GM18907 (cell line): ENCODE measurements around the gene FAM20C.
"Not testable (repeated sequence)": the region's sequence is repeated elsewhere in the genome, so short reads cannot be mapped to it uniquely, and the experiment has no call there.

Experiments used
- ATAC-seq: cut with Tn5 transposase; IDR thresholded peaks from one replicate; pipeline ENCODE4 v1.9.1; 2021; ENCODE audit warnings: mild to moderate bottlenecking, moderate library complexity; ENCODE audit not compliant: unreplicated experiment

Gene FAM20C

DNA sequence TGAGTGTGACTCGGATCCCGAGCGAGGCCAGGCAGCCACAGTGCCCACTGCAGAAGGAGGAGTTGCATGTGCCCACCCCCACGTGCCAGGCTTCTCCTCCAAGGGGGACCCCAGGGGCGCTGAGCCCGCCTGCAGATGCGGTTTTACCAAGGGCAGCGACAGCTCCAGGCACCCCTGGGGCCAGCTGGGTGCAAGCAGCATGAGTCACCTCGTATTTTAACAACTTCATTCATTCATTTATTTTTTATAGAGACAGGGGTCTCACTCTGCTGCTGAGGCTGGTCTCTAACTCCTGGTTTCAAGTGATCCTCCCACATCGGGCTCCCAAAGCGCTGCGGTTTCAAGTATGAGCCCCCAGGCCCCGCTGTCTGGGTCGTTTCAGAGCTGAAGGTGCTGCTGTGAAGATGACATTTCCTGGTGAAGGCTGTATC lies 96.3 kb downstream of the FAM20C start:
- no peak for ATAC-seq

DNA sequence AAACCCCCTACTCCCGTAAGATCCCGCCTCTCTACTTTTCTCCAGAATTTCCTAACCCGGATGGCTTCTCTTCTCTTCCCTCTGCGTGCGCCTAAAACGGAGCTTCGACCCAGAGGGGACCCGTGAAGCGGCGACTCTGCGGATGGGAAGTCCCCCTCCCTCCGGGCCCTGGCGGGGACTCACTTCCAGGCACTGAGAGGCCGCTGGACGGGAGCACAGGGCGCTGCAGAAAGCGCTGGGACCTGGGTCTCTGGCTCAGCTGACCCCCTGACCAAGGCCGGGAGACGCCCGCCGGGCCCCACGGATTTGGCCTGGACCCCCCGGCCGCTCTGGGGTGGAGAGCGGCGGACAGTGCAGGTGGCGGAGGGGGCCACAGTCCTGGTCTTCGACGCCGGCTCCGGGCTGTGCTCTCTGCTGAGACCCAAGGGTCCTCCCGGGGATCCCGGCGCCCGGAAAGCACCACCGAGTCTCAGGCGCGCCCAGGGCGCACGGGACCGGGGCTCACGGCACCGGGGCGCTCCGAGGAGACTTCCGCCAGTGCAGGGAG lies 96.9 kb downstream of the FAM20C start:
- no peak for ATAC-seq

DNA sequence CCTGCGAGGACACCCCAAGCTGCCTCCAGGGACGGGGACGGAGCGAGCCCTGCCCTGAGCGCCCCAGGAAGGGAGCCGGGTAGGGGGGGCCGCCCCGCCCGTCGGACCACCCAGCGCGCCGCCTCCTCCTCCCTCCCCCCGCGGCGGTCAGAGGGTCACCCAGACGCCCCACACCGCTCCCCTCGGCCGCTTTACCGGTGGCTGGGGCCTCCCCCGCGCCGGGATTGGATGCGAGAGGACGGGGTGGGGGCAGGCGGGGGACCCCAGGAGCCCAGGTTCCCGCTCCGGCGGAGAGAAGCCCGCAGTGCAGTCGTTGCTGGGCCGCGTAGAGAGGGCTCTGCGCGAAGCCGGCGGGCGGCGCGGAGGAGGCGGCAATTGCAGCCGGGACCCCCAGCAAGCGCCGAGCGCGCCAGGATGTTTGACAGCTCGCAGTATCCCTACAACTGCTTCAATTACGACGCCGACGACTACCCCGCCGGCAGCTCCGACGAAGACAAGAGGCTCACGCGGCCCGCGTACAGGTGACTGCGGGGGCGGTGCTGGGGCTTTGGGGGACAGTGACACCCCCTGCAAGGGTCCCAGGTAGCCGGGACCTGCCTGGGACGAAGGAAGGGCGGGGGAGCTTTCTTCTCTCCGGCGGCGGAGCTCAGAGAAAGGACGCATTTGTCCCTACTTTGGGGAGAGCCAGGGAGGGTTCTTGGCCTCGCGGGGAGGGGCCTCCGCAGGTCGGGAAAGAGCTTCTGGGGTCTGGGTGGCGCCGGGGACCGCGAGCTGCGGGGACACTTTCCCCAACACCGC lies 97.6 kb downstream of the FAM20C start, which contains the start of gene FOXL3:
FOXL3 (plus strand) TSS at position 415 of the 798 bp plus-strand sequence; CDS start at position 415, 0 bp downstream.
- ATAC-seq: no peak

DNA sequence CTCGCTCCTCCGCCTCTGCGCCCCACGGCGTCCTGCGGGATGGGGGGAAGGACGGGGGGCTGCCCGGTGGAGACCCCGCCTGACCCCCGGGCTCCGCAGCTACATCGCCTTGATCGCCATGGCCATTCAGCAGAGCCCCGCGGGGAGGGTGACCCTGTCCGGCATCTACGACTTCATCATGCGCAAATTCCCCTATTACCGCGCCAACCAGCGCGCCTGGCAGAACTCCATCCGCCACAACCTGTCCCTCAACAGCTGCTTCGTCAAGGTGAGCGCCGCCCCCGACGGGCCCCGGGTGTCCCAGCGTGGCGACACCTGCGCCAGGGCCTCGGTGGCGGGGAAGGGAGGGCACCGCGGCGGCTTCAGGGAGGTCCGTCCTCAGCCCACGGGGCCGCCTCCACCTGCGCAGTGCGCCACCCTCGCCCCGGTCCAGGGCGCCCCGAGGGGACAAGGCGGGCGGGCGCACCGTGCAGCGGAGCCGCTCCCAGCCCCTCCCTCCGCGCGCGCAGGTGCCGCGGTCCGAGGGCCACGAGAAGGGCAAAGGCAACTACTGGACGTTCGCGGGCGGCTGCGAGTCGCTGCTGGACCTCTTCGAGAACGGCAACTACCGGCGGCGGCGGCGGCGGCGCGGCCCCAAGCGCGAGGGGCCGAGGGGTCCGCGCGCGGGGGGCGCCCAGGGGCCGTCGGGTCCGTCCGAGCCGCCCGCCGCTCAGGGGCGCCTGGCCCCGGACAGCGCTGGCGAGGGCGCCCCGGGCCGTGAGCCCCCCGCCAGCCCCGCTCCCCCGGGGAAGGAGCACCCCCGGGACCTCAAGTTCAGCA lies 98.4 kb downstream of the FAM20C start:
- ATAC-seq: no peak

DNA sequence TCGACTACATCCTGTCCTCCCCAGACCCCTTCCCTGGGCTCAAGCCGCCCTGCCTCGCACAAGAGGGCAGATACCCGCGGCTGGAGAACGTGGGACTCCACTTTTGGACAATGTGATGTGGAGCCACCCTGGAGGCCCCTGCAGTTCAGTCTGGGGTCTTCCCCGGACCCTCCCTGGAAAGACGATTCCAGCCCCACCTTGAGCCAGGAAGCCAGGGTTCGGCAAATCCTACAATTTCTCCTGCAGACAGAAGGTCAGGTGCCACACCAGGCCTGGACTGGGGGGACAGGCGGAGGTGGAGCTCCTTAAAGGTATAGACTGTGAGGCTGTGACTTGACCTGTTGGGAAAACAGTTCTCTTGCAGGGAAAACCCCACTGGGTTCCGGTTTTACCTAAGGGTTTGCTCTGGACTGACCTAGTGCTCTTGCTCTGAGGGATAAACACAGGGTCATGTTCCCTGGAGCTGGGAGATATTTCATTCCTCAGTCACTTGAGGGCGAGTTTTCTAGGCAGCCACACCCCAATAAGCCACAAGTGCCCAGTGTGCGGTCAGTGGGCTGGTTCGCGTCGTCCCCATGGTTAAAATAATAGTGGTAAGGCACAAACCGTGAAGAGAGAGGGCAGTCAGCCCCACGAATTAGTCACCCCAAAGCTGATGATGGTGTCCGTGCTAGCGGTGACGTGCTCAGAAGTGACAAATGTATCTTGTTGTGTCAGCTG lies 99.2 kb downstream of the FAM20C start:
- ATAC-seq: no peak

DNA sequence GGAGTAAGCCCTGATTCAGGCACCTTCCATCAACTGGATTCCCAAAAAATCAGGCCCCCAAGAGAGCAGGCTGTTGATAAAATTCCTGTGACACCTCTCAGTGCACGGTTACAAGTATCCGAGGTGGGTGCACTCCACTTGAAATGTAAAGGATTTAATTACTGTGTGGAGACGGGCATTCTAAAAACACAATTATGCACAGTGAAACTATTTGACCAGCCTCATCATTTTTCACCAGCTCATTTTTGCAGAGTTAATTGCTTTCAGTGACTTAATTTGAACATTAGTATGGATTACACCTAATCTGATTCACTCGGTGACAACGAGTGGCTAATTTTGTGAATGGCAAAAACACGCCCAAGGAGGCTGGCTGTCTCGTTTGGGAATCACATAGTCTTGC lies 99.9 kb downstream of the FAM20C start:
- ATAC-seq: no peak

DNA sequence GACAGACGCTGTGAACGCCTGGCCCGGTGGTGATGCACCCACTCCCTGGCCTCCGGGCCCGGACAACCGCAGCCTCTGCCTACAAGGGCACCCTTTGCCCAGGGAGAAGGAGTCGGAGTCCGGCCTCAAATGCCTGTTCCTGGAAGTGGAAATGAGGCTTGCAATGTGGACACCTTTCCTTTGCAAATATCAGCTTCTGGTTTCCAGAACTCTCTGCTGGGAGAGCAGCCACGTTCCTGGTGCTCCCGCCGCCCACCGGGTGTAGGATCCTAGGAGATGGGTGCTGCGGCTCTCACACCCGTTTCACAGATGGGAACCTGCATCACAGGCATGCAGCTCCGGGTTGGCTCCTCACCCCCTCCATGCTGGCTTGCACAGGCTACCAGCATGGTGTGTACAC lies 100.5 kb downstream of the FAM20C start:
- no peak for ATAC-seq

DNA sequence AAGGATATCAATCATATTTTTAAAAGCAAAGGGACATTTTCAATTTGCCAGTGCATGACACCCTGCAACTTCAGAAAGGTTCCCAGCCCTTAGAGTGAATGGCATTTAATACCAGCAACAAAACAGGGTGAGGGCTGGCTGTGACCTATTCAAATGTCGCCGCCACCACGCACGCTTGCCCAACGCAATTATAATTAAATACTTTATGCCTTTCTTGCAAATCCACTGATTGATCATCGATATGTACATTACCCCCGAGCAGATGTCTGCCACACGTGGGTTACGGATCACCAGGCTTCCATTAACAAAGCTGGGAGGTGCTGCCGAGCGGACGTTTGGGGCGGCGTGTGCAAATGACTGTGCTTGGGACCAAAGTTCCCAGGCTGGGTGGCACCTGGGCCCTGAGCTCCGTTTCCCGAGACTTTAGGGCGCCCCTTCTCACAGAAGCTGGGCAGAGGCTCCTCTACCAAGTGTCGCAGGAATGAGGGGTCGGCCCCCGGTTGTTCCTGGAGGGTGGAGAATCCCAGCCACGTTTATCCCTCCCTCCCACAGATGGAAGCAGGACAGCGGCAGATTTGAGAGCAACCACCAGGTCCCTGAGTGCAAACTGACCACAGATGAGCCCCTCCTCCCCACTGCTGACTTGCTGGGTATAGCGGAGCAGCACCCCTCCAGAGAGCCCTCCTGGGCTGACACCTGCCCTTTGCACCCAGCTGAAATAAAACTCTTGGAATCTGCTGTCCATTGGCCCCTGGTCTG lies 101.5 kb downstream of the FAM20C start:
- ATAC-seq: no peak

DNA sequence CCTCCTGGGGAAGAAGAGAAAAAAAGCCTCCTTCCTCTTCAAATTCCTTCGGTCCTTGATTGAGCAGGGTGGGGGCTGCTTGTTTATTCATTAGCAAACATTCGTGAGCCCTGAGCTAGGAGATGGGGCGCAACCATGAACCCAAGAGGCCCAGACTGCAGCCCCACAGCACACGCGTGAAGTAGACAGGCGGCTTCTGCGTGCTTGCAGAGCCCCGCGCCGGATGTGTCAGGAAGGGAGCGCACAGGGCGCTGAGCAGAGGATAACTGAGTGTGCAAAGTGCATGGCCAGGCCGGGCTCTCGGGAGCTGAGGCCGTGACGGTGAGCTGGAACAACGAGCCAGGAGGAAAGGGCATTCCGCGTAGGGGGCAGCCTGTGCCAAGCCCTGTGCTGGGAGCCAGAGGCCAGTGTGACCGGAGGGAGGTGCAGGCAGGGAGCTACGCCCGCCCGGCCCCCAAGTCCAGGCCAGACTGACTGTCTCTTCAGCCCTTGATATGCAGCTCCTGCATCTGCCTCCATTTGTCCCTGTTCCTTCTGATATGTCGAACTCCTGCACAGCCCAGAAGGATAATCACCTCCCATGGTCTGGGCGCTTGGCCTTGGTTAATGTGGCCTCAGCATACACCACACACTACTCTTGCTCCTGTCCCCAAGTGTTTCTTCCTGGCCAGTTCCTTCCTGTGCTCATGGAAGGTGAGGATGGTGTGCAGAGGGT lies 102.2 kb downstream of the FAM20C start:
- ATAC-seq: no peak

DNA sequence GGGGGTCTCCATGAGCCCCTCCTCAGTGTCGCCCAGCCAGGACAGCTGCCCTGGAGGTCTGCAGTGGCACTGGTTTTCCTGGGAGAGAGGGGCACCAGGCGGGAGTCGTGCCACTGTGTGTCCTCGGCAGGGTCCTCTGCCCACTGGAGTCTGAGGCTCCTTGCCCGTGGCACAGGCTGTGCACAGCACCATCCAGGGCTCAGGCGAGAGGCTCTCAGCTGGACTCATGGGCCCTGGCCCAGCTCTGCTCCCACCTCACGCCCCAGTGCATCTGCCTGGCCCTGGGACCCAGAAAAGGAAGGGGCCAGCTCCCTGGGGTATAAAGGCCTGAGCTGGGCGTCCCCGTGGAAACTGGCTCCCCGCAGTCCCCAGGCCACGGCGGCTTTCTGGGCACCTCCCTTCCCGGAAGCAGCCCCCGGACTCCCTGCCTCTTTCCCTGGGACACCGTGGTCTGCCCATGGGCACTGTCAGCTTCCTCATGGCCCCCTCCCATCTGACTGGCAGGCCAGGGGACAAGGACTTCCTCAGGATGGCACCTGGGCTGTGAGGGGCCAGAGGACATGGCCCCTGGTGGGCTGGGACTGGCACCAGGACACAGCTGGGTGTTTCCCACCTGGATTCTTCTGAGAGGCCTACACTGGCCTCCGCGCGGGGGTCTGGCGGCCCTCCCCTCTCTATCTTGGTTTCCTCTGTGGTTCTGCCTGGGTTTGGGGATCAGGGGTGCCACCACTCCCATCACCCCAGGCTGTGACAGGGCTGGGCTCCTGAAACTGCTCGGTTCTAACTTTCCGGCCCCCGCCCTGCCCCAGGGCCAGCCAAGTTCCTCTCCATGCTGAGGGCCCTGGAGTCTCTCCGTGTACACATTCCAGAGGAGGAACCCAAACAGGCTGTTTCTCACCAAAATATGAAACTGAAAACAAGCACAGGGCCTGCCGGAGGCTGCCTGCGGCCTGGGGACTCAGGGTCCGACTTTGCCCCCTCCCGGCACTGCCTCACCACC lies 103.1 kb downstream of the FAM20C start:
- no peak for ATAC-seq

DNA sequence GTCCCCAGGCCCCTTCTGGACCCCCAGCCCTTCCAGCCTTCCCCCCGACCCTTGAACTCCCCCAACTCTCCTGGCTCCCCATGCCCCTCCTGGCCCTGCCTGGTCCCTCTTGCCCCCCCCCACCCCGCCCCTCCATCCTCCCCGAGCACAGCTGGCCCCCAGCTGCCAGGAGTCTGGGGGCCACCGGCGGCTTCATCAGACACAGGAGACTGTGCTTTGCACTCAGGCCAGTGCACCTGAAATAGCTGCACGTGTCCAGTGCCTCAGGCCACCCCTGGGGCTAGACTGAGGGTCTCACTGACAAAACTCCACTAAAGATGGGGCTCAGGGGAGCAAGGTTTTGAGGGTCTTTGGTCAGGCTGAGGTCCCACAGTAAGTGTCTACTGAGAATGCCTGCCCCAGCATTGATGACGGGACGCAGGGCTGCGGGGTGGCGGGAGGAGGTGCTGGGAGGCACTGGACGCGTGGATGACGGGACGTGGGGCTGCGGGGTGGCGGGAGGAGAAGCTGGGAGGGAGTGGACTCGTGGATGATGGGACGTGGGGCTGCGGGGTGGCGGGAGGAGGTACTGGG lies 104.1 kb downstream of the FAM20C start:
- no peak for ATAC-seq

DNA sequence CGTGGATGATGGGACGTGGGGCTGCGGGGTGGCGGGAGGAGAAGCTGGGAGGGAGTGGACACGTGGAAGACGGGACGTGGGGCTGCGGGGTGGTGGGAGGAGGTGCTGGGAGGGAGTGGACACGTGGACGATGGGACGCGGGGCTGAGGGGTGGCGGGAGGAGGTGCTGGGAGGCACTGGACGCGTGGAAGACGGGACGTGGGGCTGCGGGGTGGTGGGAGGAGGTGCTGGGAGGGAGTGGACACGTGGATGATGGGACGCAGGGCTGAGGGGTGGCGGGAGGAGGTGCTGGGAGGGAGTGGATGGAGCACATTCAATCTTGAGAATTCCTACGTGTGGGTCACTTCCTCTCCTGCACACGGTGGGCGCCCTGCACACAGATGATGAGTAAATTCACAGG lies 104.8 kb downstream of the FAM20C start:
- ATAC-seq: not testable (repeated sequence)

DNA sequence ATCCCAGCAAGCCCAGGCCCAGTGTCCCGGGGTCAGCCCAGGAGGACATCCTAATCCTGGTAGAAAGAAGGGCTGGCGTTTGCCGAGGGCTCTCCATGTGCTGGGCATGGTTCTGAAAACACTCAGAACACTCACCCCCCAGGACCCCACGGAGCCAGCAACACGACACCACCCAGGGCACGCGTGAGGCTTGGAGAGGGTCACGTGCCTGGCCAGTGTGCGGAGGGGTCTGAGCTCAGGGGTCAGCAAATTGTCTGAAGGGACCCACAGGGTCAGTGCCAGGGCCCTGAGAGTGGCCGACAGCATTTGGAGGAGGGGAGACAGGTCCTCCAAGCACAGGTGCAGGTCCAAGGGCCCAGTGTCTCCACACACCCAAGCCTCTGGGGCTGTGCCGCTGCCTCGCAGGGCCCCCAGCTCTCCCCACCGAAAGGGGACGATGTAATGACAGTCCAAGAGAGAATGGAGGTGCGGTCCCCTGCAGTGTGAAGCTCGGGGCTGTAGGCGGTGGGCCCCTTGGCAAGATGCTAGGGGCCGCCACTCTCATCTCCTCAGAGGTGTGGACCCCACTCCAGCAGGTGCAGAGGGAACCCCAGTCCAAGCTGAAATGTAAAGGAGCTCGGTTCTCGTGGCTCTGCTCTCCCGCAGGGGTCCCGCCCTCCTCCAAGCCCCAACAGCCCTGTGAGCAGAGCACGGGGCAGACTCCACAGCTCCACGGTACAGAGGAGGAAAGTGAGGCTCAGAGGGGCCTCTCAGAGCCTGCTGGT lies 105.4 kb downstream of the FAM20C start:
- no peak for ATAC-seq

DNA sequence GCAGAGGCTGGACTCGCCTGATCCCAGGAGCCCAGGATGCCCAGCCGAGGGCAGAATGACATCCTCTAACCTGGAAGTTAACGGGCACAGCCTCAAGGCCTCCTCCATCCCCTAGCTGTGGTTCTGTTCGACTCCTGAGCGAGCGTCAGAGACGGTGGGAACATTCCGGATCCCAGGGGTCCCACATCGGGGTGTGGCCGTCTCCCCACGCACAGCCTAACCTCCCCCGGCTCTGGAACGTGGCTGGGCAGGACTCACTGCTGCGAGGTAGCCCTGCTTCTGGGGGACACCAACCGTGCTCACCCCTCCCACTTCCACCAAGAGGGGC lies 106.0 kb downstream of the FAM20C start:
- ATAC-seq: no peak

DNA sequence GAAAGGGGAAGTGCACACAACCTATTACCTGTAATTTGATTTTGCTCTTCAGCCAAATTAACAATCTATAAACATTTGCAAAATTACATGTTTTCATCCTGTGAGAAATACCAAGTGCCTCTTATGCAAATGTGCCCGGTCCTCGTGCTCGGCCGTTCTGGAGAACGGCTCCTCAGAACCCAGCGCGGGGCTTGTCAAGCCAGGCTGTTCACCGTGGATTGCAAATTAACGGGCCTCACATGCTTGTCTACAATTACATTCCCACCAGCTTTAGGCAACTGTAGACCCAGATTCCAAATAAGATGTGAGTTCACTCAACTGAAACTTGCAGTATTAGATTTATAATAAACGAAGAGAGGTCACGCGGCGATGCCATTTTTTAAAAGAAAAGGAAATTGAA lies 106.4 kb downstream of the FAM20C start:
- no peak for ATAC-seq

DNA sequence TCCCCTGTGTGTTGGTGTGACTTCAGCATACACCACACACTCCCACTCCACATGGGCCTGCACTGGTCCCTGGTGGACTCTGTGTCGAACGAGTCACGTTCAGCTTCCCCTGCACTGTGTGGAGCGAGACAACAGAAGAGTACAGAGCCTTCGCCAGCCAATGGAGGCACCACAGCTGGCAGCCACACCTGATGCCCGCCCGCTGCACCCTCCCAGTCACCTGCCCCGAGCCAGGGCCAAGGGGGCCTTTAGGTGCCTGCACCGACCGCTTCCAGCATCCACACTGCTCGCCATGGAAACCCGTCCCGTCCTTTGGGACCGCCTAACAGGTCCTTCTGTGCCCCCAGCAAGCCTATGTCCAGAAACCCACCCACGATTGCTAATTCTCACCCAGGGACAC lies 106.8 kb downstream of the FAM20C start:
- no peak for ATAC-seq

DNA sequence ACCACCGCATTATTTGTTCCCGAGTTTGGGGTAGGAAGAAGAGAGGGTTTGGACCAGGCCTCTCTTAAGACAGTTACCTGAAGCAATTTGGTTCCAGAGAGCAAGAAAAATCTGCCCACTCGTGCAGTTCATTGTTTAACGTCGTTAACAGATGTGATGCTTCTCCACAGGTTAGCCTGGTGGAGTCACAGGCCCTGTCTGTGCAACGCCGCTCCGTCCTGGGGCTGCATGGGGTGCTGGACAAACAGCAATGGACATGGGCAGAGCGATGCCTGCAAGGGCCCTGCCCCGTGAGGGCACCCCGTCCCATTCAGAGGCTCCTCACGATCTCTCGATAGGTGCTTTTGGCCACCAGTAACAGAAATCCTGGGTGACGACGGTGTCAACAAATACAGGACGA lies 107.3 kb downstream of the FAM20C start:
- ATAC-seq: no peak

DNA sequence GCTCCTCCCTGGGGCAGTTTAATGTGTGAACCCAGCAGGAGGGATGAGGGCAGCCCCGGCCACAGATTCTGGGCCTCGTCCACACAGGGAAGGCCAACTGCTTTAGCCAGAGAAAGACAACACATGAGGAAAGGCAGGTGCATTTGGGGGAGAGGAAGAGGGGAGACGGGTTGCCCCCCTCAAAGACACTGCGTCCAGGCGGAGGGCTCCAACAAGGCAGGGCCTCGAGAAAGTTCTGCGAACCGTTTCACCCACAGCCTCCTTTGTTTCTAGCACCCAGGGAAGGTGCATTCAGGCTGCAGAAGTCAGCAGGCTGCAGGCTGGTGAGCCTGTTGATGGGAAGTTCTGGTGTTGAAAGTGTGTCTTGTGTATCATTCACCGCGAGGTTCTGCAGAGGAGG lies 107.7 kb downstream of the FAM20C start:
- ATAC-seq: no peak
